GM12864 (cell line): Measurements from ENCODE around the gene DUSP22.

ENCODE experiments used
- DNase-seq: peaks from one replicate; pipeline ENCODE4 v3.0.0-alpha.2; 2011; ENCODE audit warnings: low read depth
- H3K4me3 ChIP-seq: 2 replicates; pipeline ENCODE4 v1.5.1; 2011; ENCODE audit warnings: mild to moderate bottlenecking, low read depth, low read length, control low read depth
- TF ChIP-seq, protein P1 (sequence below): IDR thresholded peaks from 2 replicates; pipeline ENCODE4 v1.5.1; 2011; ENCODE audit warnings: low read depth, mild to moderate bottlenecking, moderate library complexity, low read length, control low read depth, inconsistent platforms; ENCODE audit errors: missing control alignments

DUSP22 gene

DNA sequence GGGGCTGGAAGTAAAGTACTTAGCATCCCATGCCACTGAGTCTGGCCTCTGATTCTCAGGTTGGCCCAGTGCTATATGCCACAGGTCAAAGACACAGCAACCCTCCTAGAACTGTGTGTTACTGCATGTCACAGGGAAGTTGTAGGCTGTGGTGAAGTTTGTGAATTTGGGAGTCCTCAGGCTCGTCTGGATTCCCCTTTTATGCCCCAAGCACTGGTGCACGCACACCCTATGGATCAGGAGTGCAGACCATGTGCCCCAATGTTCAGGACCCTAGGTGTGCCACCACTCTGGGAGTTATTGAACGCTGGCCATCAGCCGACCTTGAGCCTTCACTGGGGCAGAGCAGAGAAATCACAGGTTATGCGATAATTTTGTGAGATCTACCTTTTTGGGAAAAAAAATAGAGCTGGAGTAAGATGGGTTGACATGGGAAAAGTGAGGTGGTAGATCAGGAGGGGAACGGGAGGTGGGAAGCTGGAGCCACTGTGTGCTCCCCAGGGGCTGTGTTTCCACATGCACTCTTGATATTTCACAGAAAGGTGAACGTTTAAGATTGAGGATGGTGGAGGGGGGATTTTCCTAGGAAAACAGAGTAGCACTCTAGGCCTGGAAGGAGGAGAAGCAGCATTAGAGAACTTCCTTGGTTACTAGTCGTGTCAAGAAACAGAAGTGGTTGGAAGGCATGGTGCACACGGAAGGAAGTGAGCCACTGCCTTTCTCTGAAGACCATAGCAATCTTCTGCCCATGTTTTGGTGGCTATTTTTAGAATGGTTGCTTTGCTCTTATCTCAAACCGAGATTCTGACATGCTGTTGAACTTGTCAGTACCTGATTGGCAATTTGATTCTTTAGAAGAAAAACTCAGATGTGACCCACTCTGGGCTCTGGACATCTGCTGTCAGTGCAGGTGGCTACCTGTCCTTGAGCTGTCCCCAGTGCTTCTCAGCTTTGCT, 44.1 kb downstream of the DUSP22 start:
- H3K4me3 ChIP-seq, result no peak overlapping the region; the same call in 1 of the 2 replicates
- no peak for DNase-seq
- TF ChIP-seq, protein P1, sequence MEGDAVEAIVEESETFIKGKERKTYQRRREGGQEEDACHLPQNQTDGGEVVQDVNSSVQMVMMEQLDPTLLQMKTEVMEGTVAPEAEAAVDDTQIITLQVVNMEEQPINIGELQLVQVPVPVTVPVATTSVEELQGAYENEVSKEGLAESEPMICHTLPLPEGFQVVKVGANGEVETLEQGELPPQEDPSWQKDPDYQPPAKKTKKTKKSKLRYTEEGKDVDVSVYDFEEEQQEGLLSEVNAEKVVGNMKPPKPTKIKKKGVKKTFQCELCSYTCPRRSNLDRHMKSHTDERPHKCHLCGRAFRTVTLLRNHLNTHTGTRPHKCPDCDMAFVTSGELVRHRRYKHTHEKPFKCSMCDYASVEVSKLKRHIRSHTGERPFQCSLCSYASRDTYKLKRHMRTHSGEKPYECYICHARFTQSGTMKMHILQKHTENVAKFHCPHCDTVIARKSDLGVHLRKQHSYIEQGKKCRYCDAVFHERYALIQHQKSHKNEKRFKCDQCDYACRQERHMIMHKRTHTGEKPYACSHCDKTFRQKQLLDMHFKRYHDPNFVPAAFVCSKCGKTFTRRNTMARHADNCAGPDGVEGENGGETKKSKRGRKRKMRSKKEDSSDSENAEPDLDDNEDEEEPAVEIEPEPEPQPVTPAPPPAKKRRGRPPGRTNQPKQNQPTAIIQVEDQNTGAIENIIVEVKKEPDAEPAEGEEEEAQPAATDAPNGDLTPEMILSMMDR, result no peak

DNA sequence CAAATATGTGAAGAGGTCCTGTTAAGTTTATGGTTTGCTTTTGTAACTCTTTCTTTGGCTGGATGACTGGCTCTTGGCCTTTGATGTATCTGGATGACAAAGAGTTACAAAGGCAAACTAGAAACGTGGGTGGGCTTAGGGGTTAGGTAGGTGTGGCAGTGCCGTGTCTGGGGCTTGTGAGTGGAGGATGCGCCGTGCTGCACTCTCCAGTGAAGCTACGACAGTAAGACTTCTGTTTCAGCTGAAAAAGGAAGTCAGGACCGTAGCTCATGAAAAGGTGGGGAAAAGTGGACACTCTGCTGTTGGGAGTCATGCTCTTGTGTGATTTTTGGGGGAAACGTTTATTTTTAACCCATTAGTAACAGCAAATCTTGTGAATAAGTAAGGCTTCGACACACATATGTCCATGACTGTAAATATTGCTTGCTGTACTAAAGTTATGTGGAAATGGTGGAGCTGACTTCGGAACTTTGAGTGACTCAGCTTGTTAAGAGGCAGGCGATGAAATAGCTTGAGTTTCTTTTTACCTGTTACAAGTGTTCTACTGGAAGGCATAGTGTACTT, 45.6 kb downstream of the DUSP22 start:
- no peak for DNase-seq
- TF ChIP-seq, protein P1, result no peak
- no peak overlapping the region for H3K4me3 ChIP-seq

DNA sequence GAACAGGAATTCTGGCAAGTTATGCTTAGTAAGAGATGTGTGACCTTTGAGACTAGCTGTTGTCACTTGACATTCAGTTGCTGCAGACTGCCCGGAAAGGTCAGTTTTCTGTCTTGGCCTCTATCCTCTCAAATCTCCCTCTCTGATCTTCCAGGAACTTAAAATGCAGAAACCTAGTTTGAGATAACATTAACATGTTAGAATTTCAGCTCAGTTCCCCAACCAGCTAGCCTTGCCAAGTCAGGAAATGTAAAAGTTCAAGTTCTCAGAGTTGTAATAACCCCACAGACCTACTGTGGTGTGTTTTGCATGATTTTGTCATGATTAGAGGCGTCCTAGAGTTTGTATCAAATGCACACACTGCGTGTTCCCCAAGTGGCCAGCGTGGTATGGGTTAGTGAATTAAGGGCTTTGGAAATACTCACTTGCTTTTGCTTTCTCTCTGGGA, 46.6 kb downstream of the DUSP22 start:
- DNase-seq, result no peak
- no peak overlapping the region for H3K4me3 ChIP-seq
- TF ChIP-seq, protein P1, result no peak

DNA sequence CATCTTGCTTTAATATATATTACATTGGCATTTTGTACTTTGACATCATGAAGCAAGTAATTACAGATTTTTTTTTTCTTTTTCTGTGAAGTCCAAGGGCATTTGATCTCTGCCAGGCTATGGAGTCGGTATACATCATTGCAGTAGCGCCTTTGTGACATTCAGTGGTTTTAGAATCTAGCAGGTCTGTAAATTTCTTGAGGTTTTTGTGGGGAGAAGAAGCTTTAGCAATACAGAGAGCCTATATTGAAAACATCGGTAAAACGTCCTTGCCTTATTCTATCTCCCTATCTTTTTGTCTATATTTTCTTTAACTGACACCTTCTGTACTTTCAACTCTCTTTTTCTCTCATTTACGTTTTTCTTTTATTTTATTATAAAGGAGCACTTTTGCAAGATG, 47.2 kb downstream of the DUSP22 start:
- TF ChIP-seq, protein P1, result no peak
- peak overlapping the region; percentile 11; the same call in 1 of the 2 replicates for H3K4me3 ChIP-seq
- no peak for DNase-seq

DNA sequence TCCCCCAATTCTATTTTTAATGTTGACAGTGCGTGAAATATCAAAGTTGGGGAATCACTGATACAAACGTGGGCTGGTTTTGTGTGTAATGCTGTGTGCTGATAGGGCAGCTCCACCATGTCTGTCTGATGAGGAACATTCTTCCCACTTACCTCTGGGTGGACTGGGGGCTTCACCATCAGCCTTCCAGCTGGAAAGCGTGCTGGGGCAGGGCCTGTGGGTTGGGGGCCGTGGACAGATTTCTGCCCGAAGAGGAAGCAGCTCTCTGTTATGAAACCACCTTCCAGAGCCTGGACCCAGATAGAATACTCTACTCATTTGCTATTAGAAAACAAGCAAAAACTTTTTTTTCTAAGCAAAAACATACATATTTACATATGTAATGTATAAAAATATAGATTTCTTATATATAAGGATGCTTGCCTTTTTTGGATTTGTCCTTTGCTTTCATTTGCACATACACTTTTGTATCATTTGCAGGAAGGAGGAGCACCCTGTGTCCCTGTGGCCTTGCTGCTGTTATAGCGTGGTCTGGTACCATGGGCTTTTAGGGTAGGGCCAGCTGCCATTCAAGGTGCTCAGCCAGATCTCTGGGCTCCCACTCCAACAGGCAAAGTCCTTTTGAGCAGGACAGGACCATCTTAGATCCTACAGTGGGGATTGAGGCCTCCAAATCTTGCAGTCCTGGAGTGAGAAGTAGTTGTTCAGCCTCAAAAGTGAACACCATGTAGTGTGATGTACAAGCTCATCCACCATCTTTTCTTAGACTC, 48.1 kb downstream of the DUSP22 start:
- H3K4me3 ChIP-seq, result 0 out of 2 replicates have a peak overlapping the region, but pooled peaks have one; percentile 1
- no peak for DNase-seq
- TF ChIP-seq, protein P1, result no peak

DNA sequence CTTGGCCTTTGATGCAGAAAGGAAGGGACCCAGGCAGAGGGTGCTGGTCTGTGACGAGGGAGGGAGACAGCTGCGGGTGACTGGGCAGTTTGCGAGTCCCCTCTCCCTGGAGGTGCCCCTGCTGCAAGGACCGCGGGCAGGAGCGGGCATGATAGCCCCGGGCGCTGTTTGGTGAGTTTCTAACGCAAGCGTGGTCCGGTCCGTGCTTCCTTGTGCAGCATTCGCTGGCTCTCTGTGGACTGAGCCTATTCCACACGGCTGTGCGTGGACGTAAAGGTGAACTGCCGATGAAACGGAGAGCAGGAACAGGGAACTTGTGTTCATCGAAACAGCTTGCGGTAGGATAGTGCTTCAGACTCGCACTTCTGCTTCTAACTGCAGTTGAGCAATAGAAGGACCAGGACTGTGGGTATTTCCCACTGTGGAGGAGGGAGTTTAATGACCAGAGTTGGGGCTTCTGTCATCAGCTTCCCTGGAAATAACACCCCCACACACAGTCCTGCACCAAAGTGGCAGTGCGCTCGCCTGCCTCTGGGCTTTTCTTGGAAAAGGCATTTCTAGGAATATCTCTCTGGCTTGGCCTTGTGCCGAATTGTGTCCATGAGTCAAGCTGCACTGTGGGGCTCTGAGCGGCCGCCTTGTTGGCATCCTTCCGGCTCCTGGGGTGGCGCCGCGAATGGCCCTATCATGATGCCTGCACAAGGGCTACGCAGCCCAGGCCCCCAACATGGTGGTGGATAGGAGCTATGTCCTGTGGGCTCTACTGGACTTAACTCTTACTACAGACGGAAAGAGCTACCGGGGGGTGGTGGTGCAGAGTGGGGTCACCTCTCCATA, 48.9 kb downstream of the DUSP22 start:
- TF ChIP-seq, protein P1, result no peak
- H3K4me3 ChIP-seq, result 0 out of 2 replicates have a peak overlapping the region, but pooled peaks have one; percentile 1
- DNase-seq, result no peak
